Measurements from ENCODE around the gene LHX5. TPM values are rescaled to one million over a fixed set of nuclear protein-coding genes. Genes with fewer than 3 reads are reported as not detected.

Gene LHX5
- total RNA-seq, 4 donors from 2014 or later, result not detected

DNA sequence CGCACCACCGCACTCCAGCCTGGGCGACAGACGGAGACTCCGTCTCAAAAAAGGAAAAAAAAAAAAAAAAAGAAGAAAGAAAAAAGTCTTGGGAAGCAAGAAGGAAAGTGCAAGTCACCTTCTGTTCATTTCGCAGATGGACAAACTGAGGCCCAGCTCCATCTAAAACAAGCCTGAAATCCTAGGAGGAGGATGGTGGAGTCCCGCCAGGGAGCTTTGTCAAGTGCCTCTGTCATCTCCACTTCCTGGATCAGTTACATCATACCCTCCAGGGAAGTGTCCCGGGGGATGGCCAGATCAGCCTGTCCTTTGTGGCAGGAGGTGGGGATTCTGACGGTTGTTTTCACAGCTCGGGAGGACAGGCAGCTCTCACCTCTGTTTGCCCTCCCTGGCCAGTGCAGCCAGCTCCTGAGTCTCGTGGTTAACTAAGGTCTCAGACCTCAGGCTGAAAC lies 58.2 kb downstream of the LHX5 start:
- Histone ChIP-seq H3K9me3 (no peaks in the 10 kb centered on the region), H3K27ac (no peak overlapping the region), H3K36me3 (no peaks in the 10 kb centered on the region), H3K4me3 (no peak overlapping the region), H3K4me1 (no peaks in the 10 kb centered on the region), H3K27me3 (no peaks in the 10 kb centered on the region)
- whole genome bisulfite sequencing, 2 donors, result 55 to 59% methylated on average over 11 of the region's 11 CpGs
- DNase-seq (ENCODE audit: low spot score in 2 of 2), result no peak
- TF ChIP-seq CTCF (IDR thresholded peaks at IDR 0.05), result no peak
- no peak for TF ChIP-seq POLR2A (IDR thresholded peaks at IDR 0.05)
- TF ChIP-seq EP300 (IDR thresholded peaks at IDR 0.05), result no peak

Other genes with a start within 250 kb of the LHX5 start
- gene SLC8B1, start 136.8 kb downstream of the LHX5 start, total RNA-seq, result 10 to 100 TPM; 52.0 to 73.5 (median 61.2) TPM
- 10 to 100 TPM; 36.5 to 57.9 (median 44.7) TPM for gene PLBD2, start 113.3 kb downstream of the LHX5 start, total RNA-seq
- gene SDS, start 68.0 kb downstream of the LHX5 start, total RNA-seq, result under 1 TPM in 1 of 4 donors, not detected in 3; 0.90 TPM
- gene SDSL, start 49.5 kb downstream of the LHX5 start, total RNA-seq, result 1 to 10 TPM; 1.9 to 3.0 (median 2.3) TPM

Data from tibial nerve (tissue), 4 donors.